Spleen (tissue), 11 donors: ENCODE measurements around the gene NPPB. TPM values are rescaled to one million over a fixed set of nuclear protein-coding genes. Genes with fewer than 3 reads are reported as not detected.

Experiments
- DNase-seq: peaks from one replicate; pipeline ENCODE4 v3.0.0-alpha.2; 2020
- H3K27ac ChIP-seq, 8 donors: fragments of 200-600 bp; sonication (generic) in 7 of 8; 1 replicate in 4 of 8; 2 replicates in 4 of 8; pipeline versions ENCODE4 v1.5.0 to v1.8.0; 2016 to 2021; ENCODE audit warnings: inconsistent platforms in 4 of 8, mild to moderate bottlenecking in 4 of 8, moderate library complexity in 1 of 8
- H3K27me3 ChIP-seq, 7 donors: fragments of 200-600 bp; sonication (generic) in 6 of 7; replicated peaks in 1 of 7; 1 replicate in 4 of 7; 2 replicates in 3 of 7; pipeline versions ENCODE4 v1.5.0 to v1.8.0; 2016 to 2021; ENCODE audit warnings: inconsistent platforms in 3 of 7, mild to moderate bottlenecking in 1 of 7
- H3K36me3 ChIP-seq, 6 donors: fragments of 200-600 bp; sonication (generic) in 5 of 6; 1 replicate in 4 of 6; 2 replicates in 2 of 6; pipeline versions ENCODE4 v1.5.0 to v1.8.0; 2016 to 2021; ENCODE audit warnings: inconsistent platforms in 2 of 6
- H3K4me1 ChIP-seq, 6 donors: fragments of 200-600 bp; sonication (generic) in 5 of 6; 1 replicate in 3 of 6; 2 replicates in 3 of 6; pipeline versions ENCODE4 v1.5.0 to v1.8.0; 2016 to 2021; ENCODE audit warnings: inconsistent platforms in 3 of 6
- H3K4me3 ChIP-seq, 8 donors: fragments of 200-600 bp; sonication (generic) in 7 of 8; 1 replicate in 4 of 8; 2 replicates in 4 of 8; pipeline versions ENCODE4 v1.5.0 to v1.8.0; 2016 to 2021; ENCODE audit warnings: inconsistent platforms in 4 of 8, mild to moderate bottlenecking in 4 of 8, moderate library complexity in 2 of 8
- H3K9me3 ChIP-seq, 8 donors: fragments of 200-600 bp; sonication (generic) in 7 of 8; 1 replicate in 4 of 8; 2 replicates in 4 of 8; pipeline versions ENCODE4 v1.5.0 to v1.8.0; 2016 to 2021; ENCODE audit warnings: inconsistent platforms in 4 of 8
- POLR2A ChIP-seq, 3 donors: fragments of 450-650 bp; IDR thresholded peaks; one replicate each; pipeline ENCODE4 v1.5.1; 2017; ENCODE audit warnings: antibody characterized with exemption in 3 of 3, mild to moderate bottlenecking in 1 of 3
- POLR2AphosphoS5 ChIP-seq, 3 donors: sonication (generic); formaldehyde crosslinking; IDR thresholded peaks; one replicate each; pipeline ENCODE4 v1.5.1; 2017; ENCODE audit warnings: antibody characterized with exemption in 3 of 3
- whole genome bisulfite sequencing, 5 donors: extraction: QIAGEN DNeasy Blood & Tissue Kit in 3 of 5; methylation state at CpG; one replicate each; pipeline versions ENCODE4 v1.1.5 to v1.1.7; 2013 to 2018; 5-methylcytosine and 5-hydroxymethylcytosine counted together
- intact Hi-C: fragments of 100-400 bp; cut with DNase I; formaldehyde crosslinking; loops from one replicate; pipeline ENCODE4 v1.15.0; 2023; ENCODE audit warnings: low total_unique reads
- polyA plus RNA-seq, 3 donors: library from polyadenylated mRNA; stranded (reverse); fragments of 200-250 nt; gene quantifications; one replicate each; pipeline ENCODE4 v1.2.1, GENCODE V29; 2013
- total RNA-seq, 7 donors: library from RNA; depleted of rRNA in 3 of 7; stranded (reverse); fragments of >200 nt in 3 of 7; fragmentation: NEBNext Ultra II Directional in 4 of 7; extraction: Animal tissue kit (Norgen Biotek cat#: 25700) in 4 of 7; gene quantifications; one replicate each; pipeline versions ENCODE4 v1.1.0 to v1.2.1, GENCODE V29; 2016 to 2021
- TF ChIP-seq, protein P1 (sequence below), 11 experiments: fragments of 200-600 bp in 7 of 11; fragments of 450-650 bp in 4 of 11; sonication (generic) in 4 of 11; IDR thresholded peaks in 8 of 11; conservative IDR thresholded peaks in 3 of 11; 1 replicate in 7 of 11; 2 replicates in 4 of 11; pipeline versions ENCODE4 v1.4.0 to v1.8.0; 2016 to 2021; ENCODE audit warnings: antibody characterized with exemption in 11 of 11, inconsistent platforms in 4 of 11, mild to moderate bottlenecking in 1 of 11
- donor health status: healthy with polysubstance abuse.
- donor health status: DM: no; HTN: no; CAD: no; lungs with moderate emphysema.
- donor health status: DM: no; HTN: no; CAD: no.
- donor health status: Bipolar disorder and iron deficiency.
- donor health status: healthy.
- donor health status: DM: no; HTN: no; CAD: no.
- donor health status: DM: yes; HTN: yes; CAD: no.

NPPB gene
- total and polyA plus RNA-seq, 10 donors, result 0.38 to 0.80 (median 0.57) TPM; not detected in 7

DNA sequence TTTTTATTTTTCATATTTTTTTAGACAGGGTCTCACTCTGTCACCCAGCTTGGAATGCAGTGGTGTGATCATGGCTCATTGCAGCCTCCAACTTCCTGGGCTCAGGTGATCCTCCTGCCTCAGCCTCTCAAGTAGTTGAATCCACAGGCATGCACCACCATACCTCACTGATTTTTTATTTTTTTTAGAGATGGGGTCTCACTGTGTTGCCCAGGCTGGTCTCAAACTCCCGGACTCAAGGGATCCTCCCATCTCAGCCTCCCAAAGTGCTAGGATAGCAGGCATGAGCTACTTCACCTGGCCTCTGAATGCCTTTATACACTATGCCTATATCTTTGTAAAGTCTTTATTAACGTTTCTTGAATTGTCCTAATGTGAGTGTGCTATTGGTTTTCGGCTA, 10.4 kb upstream of the NPPB start:
- intact Hi-C loops, result no loop called here

DNA sequence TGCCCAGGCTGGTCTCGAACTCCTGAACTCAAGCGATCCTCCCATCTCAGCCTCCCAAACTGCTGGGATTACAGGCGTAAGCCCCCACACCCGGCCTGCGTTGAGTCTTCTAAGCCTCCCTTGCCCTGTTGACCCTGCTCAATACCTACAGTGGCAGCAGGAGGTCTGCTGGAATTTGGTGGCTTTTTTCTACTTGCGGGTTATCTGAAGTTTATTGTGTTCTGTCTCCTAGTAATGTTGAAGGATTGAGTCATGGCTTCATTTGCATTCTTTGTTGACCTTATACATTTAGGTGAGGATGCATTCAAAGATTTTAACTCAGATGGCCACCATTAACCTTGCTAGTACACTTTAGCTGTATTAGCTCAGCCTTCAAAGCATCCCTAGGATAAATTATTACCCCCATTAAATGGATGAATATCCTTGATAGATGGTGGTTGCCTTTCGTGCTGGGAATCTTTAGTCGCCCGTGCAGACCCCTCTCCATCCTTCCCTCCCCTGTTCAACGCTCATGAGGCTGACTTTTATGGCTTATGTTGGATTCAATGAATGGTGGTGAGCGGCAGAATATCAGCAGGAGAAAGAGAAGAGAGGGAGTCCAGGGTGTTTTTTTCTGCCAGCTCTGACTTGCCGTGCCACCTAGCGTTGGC, 9.7 kb upstream of the NPPB start:
- no peak overlapping the region for H3K27ac ChIP-seq
- H3K36me3 ChIP-seq, result no peaks in the 10 kb centered on the region
- H3K27me3 ChIP-seq, result peaks cover 0 to 32% (median 0%) of the 10 kb centered on the region in 7 donors
- intact Hi-C loops, result no loop called here
- no peaks in the 10 kb centered on the region for H3K4me1 ChIP-seq
- H3K4me3 ChIP-seq, result no peak overlapping the region
- 62 to 79% (median 76%) methylated on average over 13 of the region's 13 CpGs for WGBS, 5 donors
- no peaks in the 10 kb centered on the region for H3K9me3 ChIP-seq
- no peak for DNase-seq
- TF ChIP-seq POLR2AphosphoS5 (IDR thresholded peaks at IDR 0.05) (no peak), POLR2A (IDR thresholded peaks at IDR 0.05) (no peak)
- TF ChIP-seq, protein P1, sequence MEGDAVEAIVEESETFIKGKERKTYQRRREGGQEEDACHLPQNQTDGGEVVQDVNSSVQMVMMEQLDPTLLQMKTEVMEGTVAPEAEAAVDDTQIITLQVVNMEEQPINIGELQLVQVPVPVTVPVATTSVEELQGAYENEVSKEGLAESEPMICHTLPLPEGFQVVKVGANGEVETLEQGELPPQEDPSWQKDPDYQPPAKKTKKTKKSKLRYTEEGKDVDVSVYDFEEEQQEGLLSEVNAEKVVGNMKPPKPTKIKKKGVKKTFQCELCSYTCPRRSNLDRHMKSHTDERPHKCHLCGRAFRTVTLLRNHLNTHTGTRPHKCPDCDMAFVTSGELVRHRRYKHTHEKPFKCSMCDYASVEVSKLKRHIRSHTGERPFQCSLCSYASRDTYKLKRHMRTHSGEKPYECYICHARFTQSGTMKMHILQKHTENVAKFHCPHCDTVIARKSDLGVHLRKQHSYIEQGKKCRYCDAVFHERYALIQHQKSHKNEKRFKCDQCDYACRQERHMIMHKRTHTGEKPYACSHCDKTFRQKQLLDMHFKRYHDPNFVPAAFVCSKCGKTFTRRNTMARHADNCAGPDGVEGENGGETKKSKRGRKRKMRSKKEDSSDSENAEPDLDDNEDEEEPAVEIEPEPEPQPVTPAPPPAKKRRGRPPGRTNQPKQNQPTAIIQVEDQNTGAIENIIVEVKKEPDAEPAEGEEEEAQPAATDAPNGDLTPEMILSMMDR (IDR thresholded peaks at IDR 0.05 in 8 of 11, conservative IDR thresholded peaks at IDR 0.05 in 3 of 11), result no peak

More for the DNA sequence above, 10.4 kb upstream of the NPPB start:
- peaks cover 0 to 35% (median 0%) of the 10 kb centered on the region in 7 donors for H3K27me3 ChIP-seq
- H3K36me3 ChIP-seq, result no peaks in the 10 kb centered on the region
- WGBS, 5 donors, result 76 to 87% (median 83%) methylated on average over 3 of the region's 3 CpGs
- no peaks in the 10 kb centered on the region for H3K4me1 ChIP-seq
- H3K4me3 ChIP-seq, result no peak overlapping the region
- H3K27ac ChIP-seq, result no peak overlapping the region
- H3K9me3 ChIP-seq, result no peaks in the 10 kb centered on the region
- no peak for DNase-seq
- TF ChIP-seq, protein P1 (IDR thresholded peaks at IDR 0.05 in 8 of 11, conservative IDR thresholded peaks at IDR 0.05 in 3 of 11), result no peak

DNA sequence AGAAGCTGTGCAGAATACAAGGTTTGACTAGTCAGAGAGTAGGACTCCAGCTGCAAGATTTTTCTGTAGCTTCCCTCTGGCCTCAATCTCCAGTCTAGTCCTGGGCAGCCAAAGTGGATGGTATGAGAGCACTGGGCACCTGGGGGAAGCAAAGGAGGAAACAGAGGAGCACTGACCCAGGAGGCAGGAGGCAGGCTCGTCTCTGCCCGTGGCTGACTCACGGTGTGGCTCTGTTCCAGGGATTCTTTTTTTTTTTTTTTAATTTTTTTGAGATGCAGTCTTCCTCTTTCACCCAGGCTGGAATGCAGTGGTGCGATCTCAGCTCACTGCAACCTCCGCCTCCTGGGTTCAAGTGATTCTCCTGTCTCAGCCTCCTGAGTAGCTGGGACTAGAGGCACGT, 4.1 kb upstream of the NPPB start:
- H3K4me1 ChIP-seq, result peaks cover 0 to 6% (median 4%) of the 10 kb centered on the region in 6 donors
- intact Hi-C loops, result no loop called here
- H3K36me3 ChIP-seq, result no peaks in the 10 kb centered on the region
- H3K27me3 ChIP-seq, result peaks cover 0 to 63% (median 26%) of the 10 kb centered on the region in 7 donors
- no peak for DNase-seq
- no peaks in the 10 kb centered on the region for H3K9me3 ChIP-seq
- no peak overlapping the region for H3K27ac ChIP-seq
- TF ChIP-seq, protein P1 (IDR thresholded peaks at IDR 0.05 in 8 of 11, conservative IDR thresholded peaks at IDR 0.05 in 3 of 11), result no peak
- TF ChIP-seq POLR2A (IDR thresholded peaks at IDR 0.05), result no peak
- no peak for TF ChIP-seq POLR2AphosphoS5 (IDR thresholded peaks at IDR 0.05)
- 35 to 51% (median 39%) methylated on average over 6 of the region's 6 CpGs for WGBS, 5 donors
- H3K4me3 ChIP-seq, result no peak overlapping the region

DNA sequence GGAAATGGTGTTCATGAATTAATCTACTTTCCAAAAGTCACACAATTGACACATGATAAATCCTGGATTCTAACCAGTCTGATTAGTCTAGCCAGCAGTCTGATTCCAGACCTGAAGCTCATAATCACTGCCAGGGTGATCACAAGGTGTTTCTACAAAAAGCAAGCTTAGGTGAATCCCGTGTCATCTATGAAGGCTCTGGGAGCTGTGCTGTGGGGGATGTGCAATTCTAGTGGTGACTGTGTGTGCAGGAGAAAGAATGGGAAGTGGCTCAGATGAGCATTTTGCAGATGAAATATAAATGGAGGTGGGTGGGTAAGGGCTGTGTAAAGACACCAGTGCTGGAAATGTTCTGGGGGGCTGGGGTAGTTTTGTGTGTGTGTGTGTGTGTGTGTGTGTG, 1.8 kb upstream of the NPPB start:
- Histone ChIP-seq H3K36me3 (no peaks in the 10 kb centered on the region), H3K27me3 (peaks cover 0 to 85% (median 40%) of the 10 kb centered on the region in 7 donors), H3K4me3 (no peak overlapping the region), H3K27ac (no peak overlapping the region), H3K9me3 (no peaks in the 10 kb centered on the region), H3K4me1 (peaks cover 0 to 6% (median 4%) of the 10 kb centered on the region in 6 donors)
- no peak for DNase-seq
- 50 to 79% (median 56%) methylated on average over 1 of the region's 1 CpG for WGBS, 5 donors
- TF ChIP-seq, protein P1 (IDR thresholded peaks at IDR 0.05 in 8 of 11, conservative IDR thresholded peaks at IDR 0.05 in 3 of 11), result no peak
- TF ChIP-seq POLR2A (IDR thresholded peaks at IDR 0.05), result no peak
- TF ChIP-seq POLR2AphosphoS5 (IDR thresholded peaks at IDR 0.05), result no peak
- intact Hi-C loops, result no loop called here
